Fibroblast of lung (primary cell): ENCODE results near the gene NCOA4. TPM values are rescaled to one million over a fixed set of nuclear protein-coding genes. Genes with fewer than 3 reads are reported as not detected.
"Not testable (repeated sequence)": the region's sequence is repeated elsewhere in the genome, so short reads cannot be mapped to it uniquely, and the experiment has no call there.

Source experiments
- DNase-seq, 2 donors: peaks; one replicate each; pipeline versions ENCODE4 v3.0.0 to v3.0.0-alpha.2; 2010; ENCODE audit warnings: low read depth in 2 of 2
- H2AFZ ChIP-seq: 2 replicates; pipeline ENCODE4 v1.5.1; 2012; ENCODE audit warnings: low read length, control low read depth, inconsistent platforms
- H3K27ac ChIP-seq: 2 replicates; pipeline ENCODE4 v1.5.1; 2011; ENCODE audit warnings: low read length, control low read depth; ENCODE audit not compliant: insufficient read depth
- H3K27me3 ChIP-seq: 2 replicates; pipeline ENCODE4 v1.5.1; 2011; ENCODE audit warnings: mild to moderate bottlenecking, low read length; ENCODE audit not compliant: control insufficient read depth, insufficient read depth
- H3K36me3 ChIP-seq: 2 replicates; pipeline ENCODE4 v1.5.1; 2011; ENCODE audit warnings: low read length; ENCODE audit not compliant: control insufficient read depth, insufficient read depth
- H3K4me1 ChIP-seq: 2 replicates; pipeline ENCODE4 v1.5.1; 2011; ENCODE audit warnings: low read length; ENCODE audit not compliant: control insufficient read depth, insufficient read depth; ENCODE audit errors: extremely low read depth
- H3K4me2 ChIP-seq: 2 replicates; pipeline ENCODE4 v1.5.1; 2011; ENCODE audit warnings: low read length, control low read depth; ENCODE audit not compliant: insufficient read depth; ENCODE audit errors: extremely low read depth
- H3K4me3 ChIP-seq, 4 experiments: fragments of 200-600 bp in 1 of 4; sonication (generic) in 1 of 4; replicated peaks in 1 of 4; 2 replicates each; pipeline ENCODE4 v1.5.1; 2011 to 2016; ENCODE audit warnings: low read length in 4 of 4, low read depth in 3 of 4, mild to moderate bottlenecking in 3 of 4, control low read depth in 2 of 4, inconsistent platforms in 1 of 4, mixed read lengths in 1 of 4; ENCODE audit not compliant: insufficient read depth in 1 of 4; ENCODE audit errors: control extremely low read depth in 1 of 4
- H3K79me2 ChIP-seq: 2 replicates; pipeline ENCODE4 v1.5.1; 2012; ENCODE audit warnings: mild to moderate bottlenecking, low read length, inconsistent platforms; ENCODE audit not compliant: control insufficient read depth, insufficient read depth
- H3K9ac ChIP-seq: 2 replicates; pipeline ENCODE4 v1.5.1; 2011; ENCODE audit warnings: mild to moderate bottlenecking, low read length, control low read depth; ENCODE audit not compliant: insufficient read depth
- H3K9me3 ChIP-seq: 2 replicates; pipeline ENCODE4 v1.5.1; 2012; ENCODE audit warnings: low read depth, low read length; ENCODE audit not compliant: control insufficient read depth, insufficient read depth
- H4K20me1 ChIP-seq: 2 replicates; pipeline ENCODE4 v1.5.1; 2011; ENCODE audit warnings: low read length; ENCODE audit not compliant: control insufficient read depth, insufficient read depth; ENCODE audit errors: extremely low read depth
- polyA plus RNA-seq, 2 donors: library from polyadenylated mRNA; depleted of rRNA in 1 of 2; stranded (reverse) in 1 of 2; unstranded in 1 of 2; fragments of >200 nt; gene quantifications; 2 replicates each; pipeline ENCODE4 v1.2.1, GENCODE V29; 2011 to 2012; ENCODE audit warnings: missing spikeins in 1 of 2
- total RNA-seq: library from RNA; depleted of rRNA; stranded (reverse); fragments of >200 nt; gene quantifications from 2 replicates; pipeline ENCODE4 v1.2.1, GENCODE V29; 2014

Gene NCOA4
- total and polyA plus RNA-seq, 2 donors (not counting 1 experiment from before 2014, with no cell fraction given), result 140 to 175 TPM

DNA sequence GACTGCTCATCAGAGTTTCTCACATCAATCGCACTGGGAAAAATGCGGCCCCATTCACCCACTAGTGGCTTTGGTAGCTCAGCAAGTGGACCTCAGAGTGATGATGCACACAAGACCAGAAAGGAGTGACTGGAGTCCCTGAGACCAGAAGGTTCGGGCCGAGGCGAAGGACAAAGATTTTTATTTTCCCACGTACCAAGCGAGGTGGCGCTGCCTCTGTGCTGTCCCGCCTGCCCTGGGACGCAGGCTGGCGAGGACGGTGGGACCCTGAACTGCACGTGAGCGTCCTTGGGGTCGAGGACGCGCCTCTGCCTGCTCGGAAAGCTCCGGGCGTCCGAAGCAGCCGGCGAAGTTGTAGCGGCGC is 58.7 kb downstream of the NCOA4 start:
- peak overlapping the region; percentile 48 for H3K4me2 ChIP-seq
- not testable (repeated sequence) for H3K36me3 ChIP-seq, H3K9me3 ChIP-seq, H3K4me1 ChIP-seq, H2AFZ ChIP-seq, H3K27me3 ChIP-seq, H4K20me1 ChIP-seq
- peaks cover 51% of the 10 kb centered on the region for H3K79me2 ChIP-seq
- peak overlapping the region; percentile 68 for H3K9ac ChIP-seq
- peak in 1 of 2 donors; percentile 8 for DNase-seq
- peak overlapping the region; percentile 50 to 93 (median 69) for H3K4me3 ChIP-seq
- H3K27ac ChIP-seq, result peak overlapping the region; percentile 80

DNA sequence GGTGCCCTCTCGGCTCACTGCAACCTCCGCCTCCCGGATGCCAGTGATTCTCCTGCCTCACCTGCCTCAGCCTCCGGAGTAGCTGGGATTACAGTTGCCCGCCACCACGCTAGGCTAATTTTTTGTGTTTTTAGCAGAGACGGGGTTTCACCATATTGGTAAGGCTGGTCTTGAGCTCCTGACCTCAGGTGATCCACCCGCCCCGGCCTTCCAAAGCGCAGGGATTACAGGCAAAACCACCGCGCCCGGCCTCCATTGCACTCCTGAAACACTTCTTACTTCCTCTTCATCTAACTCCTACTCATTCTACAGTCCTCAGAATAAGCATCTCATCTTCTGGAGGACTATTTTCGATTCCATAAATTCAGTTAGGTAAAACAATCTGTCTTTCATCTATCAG is 59.4 kb downstream of the NCOA4 start:
- not testable (repeated sequence) for H3K27me3 ChIP-seq, H3K36me3 ChIP-seq, H3K9ac ChIP-seq, H4K20me1 ChIP-seq, H3K4me1 ChIP-seq, H2AFZ ChIP-seq, DNase-seq, H3K27ac ChIP-seq, H3K9me3 ChIP-seq
- Histone ChIP-seq H3K4me3 (peak overlapping the region; percentile 50 to 93 (median 69)), H3K79me2 (peaks cover 51% of the 10 kb centered on the region), H3K4me2 (peak overlapping the region; percentile 32)

DNA sequence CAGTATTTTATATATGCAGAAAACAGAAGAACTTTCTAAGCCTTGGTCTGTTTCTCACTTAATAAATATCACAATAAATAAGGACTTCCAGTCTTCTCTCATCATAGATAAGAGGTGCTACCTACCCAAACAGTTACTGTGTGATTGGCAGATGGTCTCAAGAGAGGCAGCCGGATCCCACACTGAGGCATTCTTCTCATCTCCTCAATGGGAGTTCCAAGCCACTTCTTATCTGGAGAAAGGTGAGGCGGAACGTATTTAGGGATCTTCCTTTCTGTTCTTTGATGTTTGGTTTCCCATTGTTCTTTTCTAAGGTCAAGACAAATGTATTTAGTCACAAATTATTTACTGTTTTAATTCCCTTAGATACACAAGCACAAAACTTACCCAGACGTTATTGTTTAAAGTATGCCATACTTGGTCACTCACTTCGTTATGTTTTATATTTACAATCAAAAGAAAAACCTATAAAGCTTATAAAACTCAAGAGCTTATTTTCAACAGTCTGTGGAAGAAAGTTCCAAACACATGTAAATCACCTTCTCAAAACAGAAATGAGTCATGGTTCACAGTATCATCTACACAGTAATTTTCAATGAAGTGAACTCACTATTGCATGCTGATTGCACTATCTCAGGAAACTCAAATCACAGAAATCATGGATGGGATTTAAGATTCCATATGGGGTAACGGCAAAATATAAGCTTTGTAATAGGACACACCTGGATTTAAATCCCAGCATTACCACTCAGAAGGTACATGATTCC is 67.6 kb downstream of the NCOA4 start:
- not testable (repeated sequence) for H3K9me3 ChIP-seq, H4K20me1 ChIP-seq, H3K27ac ChIP-seq, H3K36me3 ChIP-seq, H3K4me1 ChIP-seq, H3K79me2 ChIP-seq, H2AFZ ChIP-seq, H3K4me3 ChIP-seq, H3K4me2 ChIP-seq, H3K9ac ChIP-seq, DNase-seq, H3K27me3 ChIP-seq

DNA sequence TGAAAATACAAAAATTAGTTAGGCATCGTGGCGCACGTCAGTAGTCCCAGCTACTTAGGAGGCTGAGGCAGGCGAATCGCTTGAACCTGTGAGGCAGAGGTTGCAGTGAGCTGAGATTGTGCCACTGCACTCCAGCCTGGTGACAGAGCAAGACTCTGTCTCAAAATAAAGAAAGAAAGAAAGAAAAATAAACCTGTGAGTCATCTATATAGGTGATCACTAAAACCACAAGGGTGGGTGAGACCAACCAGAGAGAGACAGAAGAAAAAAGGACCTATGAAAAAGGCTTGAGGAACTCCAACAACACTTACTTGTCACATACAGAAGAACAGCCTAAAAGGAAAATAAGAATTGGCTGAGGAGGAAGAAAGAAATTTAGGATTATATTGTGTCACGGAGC is 72.5 kb downstream of the NCOA4 start:
- H3K9ac ChIP-seq, H4K20me1 ChIP-seq, H3K4me2 ChIP-seq: not testable (repeated sequence)

DNA sequence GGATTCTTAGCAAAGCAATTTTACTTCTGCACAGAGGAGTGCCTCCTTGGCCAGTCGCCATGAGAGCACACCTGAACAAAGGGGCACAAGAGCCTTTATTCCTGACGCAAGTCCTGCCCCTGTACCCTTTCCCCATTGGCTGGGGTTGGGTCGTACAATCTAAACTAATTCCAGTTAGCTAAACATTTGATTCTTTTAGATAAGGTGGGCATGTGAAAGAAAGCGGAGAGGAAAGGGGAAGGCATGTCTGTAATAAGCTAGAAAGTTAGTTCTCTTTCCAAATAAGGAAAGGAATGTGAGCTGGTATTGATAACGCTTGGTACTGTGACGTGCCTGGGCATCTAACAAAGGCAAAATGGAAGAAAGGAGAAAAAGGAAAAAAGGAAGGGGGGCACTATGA is 73.8 kb downstream of the NCOA4 start:
- not testable (repeated sequence) for H3K4me1 ChIP-seq, H4K20me1 ChIP-seq, H3K27me3 ChIP-seq, H3K36me3 ChIP-seq, H3K4me3 ChIP-seq, H3K9ac ChIP-seq, H2AFZ ChIP-seq, H3K79me2 ChIP-seq, DNase-seq, H3K27ac ChIP-seq, H3K9me3 ChIP-seq, H3K4me2 ChIP-seq

More for the DNA sequence above, 72.5 kb downstream of the NCOA4 start:
- not testable (repeated sequence) for DNase-seq, H3K4me1 ChIP-seq, H3K4me3 ChIP-seq, H3K27me3 ChIP-seq, H2AFZ ChIP-seq, H3K27ac ChIP-seq, H3K79me2 ChIP-seq, H3K36me3 ChIP-seq, H3K9me3 ChIP-seq

Other genes with a start within 250 kb of the NCOA4 start
- 1.8 and 3.3 TPM in 2 replicates for gene AGAP4, start 183.1 kb downstream of the NCOA4 start, total RNA-seq
- gene AGAP4, start 183.1 kb downstream of the NCOA4 start, polyA plus RNA-seq, result 3.7 and 8.1 TPM in 2 replicates
- gene TIMM23, start 58.1 kb downstream of the NCOA4 start, total RNA-seq, result 55.0 and 58.8 TPM in 2 replicates
- 130 and 145 TPM in 2 replicates for gene TIMM23, start 58.1 kb downstream of the NCOA4 start, polyA plus RNA-seq
- not detected in 2 replicates for gene MSMB, start 15.6 kb upstream of the NCOA4 start, total RNA-seq
- gene MSMB, start 15.6 kb upstream of the NCOA4 start, polyA plus RNA-seq, result not detected in 2 replicates